Measurements from ENCODE around the gene DCXR.
A peak's percentile ranks its signal among the peaks of the same experiment; 100 is the strongest.

The DCXR gene

DNA sequence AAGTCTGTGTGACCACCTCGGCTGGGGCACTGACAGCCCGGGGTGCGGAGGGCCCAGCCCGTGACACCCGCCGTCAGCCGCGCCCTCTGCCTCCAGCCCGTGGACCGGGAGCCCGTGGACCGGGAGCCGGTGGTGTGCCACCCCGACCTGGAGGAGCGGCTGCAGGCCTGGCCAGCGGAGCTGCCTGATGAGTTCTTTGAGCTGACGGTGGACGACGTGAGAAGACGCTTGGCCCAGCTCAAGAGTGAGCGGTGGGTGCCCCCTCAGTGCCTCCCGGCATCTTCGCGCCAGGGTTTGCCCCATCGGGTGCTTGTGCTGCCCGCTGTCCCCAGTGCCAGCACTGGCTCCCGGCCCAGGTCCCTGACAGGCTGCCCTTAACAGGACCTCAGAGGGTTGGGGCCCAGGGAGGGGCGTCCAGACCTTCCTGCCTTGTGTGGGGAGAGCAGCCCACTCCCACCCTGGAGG lies 28.5 kb downstream of the DCXR start:
- DNase-seq = no peak

DNA sequence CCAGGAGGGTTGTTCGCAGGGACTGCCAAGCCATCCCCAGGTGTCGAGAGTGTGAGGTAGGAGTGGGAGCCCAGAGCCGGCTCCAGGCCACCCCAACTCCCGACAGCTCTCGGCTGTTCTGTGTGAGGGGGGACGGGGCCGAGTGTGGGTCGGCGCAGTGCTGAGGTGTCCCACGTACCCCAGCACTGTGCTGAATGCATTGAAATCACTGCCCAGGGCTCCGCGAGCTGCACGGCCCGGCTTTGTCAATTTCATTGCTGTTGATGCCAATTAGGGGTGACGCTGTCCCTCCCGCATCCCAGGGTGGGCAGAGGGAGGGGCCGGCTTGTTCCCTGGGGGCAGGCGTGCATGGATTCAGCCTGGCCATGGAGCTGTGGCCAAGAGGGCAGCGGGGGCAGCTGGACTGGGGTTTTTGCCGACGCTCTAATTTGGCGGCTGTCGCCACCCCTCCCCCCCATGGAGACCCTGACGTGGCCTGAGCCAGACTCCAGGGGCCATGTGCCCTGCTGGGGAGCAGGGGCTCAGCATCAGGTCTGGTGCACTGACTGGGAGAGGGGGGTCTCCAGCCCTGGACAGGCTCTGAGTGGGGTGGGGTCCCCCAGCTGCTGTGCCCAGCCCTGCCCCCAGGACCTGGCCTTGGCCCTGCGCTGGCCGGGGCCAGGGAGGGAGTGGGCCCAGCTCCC lies 29.1 kb downstream of the DCXR start:
- DNase-seq = no peak

DNA sequence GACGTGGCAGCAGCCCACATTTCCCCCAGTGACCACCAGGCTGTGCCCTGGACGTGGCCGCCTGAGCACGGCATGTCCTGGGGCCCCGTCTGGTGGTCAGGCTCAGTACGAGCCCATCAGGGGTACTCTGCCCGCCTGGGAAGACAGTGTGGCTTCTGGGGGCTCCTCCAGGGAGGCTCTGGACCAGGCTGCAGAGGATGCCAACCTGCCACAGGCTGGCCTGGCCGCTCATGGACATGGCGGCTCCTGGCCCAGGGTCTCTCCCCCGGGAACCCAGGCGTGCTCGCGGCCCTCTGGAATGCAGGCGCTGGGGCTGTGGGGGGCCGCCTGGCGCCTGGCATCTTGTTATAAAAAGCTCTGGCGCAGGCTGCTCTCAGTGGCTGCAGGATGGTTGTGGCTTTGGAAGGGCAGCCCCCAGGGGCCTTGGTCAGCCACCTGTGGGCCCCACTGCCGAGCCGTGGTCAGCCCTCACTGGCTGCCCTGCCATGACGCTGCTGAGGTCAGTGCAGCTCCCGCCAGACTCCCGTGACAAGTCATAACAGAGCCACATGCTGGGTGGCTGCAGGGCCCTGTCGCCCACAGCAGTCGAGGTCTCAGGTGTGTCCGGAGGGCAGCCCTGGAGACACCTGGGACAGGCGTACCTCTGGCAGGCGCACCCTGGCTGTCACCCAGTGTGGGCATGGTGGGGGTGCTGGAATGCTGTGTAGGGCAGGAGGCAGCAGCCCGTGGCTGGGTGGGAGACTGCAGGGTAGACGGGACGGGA lies 29.8 kb downstream of the DCXR start:
- DNase-seq = no peak

DNA sequence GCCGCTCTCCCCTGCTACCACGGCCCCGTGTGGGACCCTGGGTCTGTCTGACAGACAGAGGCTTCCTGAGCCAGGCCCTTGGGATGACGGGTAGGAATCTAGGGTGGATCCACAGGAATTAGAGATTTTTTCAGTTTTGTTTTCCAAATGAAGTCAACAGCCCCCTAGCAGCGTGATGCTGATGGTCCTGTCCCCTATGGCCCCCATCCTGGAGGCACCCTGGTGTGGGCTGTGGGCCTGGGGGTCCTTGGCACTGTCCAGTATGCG lies 30.3 kb downstream of the DCXR start:
- no peak for DNase-seq

DNA sequence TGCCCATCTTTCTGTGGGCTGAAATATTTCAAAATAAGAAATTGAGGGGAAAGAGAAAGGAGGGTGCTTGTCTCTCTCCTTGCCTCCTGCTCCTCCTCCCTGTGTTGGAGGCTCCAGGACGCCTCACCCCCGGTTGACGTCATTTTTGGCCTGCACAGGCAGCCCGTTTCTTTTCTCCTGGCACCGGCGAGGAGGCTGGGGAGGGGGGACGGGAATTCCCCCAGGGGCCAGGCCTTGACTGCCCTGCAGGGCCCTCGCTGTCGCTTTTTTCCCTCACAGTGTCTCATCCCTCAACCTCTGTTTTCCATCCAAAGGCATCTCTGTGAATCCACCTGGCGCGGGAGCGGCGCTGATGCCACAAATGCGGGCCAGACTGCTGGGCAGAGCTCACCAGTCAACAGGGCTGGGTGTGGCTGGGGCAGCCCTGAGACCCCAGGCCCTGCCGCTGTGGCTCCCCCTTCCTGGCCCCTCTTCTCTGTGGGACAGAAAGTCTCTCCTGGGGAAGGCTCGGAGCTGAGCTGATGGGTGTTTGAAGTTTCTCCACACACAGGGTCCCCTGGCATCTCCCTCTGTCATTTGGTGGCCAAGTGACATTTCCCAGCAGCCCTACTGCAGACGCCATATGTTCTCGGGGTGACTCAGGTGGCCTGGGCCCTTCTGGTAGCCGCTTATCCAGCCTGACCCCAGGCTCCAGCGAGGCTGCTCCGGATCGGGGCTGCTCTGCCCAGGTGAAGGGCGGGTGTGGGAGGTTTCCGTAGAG lies 30.8 kb downstream of the DCXR start:
- no peak for DNase-seq

DNA sequence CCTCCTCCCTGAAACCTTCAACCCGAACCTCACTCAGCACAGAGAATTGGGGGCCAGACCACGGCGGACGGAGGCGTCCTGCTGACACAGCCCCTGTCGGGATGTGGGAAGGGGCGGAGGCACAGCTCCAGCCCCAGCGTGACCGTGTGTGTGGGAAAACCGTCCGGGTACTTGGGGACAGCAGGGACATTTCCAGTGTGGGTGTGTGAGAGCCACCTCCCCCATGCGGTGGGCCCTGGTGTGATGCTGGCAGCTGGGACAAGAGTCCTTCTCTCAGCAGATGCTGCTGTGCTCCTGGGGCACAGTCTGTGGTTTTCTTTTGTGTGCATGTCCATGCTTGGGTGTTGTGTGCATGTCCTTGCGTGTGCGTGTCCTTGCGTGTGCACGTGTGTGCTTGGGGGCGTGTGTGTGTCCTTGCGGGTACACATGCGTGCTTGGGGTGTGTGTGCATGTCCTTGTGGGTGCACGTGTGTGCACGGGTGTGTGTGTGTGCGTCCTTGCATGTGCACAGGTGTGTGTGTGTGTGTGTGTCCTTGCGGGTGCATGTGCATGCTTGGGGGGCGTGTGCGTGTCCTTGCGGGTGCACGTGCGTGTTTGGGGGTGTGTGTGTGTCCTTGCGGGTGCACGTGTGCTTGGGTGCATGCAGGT lies 31.7 kb downstream of the DCXR start:
- no peak for DNase-seq

DNA sequence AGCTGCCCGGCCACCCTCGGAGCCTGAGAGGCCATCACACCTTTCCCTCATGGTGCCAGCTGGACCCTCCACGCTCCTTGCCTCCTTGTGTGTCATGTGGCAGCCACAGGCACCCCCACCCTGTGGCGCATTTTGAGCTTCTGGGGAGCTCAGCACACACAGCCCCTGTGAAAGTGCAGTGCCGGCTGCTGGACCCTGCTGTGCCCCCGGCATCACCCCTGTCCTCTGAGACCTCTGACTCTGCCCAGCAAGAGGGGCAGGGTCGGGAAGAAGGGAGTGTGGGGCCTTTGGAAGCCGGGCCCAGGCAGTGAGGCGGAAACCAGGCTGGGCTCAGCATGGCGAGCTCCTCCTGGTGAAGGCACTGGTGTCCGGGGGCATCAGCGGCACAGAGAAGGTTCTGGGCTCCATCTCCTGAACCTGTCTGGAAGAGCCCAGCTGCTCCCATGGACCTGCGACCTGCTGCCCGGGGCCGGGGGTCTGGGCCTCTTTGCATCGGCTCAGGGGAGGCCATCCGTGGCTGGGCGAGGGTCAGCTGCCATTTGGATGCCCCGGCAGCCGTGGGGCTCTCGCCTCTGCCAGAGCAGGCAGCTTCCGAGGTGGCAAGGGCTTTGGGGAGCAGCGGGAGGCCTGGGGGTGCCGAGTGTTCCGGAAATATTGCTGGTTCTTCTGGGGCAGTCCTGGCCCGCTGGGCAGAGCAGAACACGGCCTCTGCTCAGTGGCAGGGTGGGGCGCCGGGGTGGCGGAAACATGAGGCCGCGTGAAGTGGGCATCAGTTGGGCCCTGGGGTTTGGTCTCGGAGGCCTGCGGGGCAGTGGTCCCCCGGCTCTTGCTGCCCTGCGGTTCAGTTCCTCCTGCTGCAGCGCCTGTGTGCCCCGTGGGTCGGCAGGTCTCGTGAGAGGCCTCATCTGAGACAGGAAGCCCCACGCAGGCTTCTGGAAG lies 32.7 kb downstream of the DCXR start:
- DNase-seq = no peak

DNA sequence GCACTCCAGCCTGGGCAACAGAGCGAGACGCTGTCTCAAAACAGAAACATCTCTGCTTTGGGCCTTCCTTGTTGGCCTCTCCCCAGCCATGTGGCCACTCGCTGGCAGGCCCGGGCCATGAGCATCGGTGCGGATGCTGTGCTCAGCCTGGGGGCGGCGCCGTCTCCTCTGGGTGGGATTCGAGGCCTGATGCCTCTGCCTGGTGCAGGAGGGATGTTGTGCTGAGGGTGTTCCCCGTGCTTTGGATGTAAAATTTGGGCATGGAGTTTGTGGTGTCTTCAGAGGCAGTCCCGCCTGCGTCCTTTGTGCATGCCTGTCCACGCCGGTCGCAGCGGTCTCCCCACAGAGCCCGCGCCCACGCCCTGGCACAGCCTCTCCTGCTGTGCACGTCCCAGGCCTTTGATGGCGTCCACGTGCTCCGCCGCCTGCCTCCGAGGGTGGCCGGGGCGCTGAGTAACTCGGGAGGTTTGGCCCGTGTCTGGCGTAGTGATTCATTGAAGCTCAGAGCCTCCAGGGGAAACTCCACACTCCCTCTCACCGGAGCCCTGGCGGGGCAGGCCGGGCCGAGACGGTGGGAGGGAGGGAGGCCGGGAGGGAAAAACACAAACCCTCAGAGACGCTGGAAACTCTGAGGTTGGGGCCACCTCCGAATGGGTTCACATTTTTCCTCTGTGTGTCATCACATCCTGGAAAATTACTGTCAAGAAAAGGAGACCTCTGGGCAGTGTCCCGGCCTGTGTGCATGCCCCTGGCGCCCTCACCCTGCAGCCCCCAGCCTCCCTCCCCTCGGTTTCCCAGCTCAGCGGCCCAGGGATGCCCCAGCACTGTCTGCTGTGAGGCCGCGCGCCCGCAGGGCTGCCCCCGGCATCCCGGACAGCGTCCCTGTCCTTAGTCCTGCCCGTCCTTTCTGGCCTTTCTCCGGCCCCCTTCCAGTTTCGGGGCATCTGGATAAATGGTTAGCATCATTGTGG lies 33.8 kb downstream of the DCXR start:
- DNase-seq = peak; percentile 28

DNA sequence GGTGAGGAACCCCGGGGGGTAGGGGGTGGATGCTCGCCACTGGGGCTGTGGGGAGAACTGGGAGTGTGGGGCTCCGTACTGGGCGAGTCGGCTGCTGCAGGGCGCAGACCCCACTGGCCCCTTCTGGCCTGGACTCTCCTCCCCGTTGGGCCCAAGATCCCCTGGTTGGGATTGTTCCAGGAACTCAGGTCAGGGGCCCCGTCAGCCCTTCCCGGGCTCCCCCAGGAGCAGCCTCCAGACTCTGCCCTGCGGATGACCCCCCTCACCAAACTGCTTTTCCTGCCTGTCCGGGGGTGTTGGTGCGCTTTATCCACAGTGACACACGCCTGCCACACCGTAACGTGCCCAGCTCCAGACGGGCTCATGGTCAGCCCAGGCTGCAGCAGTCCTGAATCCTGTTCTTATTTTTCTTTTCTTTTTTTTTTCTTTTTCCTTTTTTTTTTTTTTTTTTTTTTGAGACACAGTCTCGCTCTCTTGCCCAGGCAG lies 35.9 kb downstream of the DCXR start:
- no peak for DNase-seq

DNA sequence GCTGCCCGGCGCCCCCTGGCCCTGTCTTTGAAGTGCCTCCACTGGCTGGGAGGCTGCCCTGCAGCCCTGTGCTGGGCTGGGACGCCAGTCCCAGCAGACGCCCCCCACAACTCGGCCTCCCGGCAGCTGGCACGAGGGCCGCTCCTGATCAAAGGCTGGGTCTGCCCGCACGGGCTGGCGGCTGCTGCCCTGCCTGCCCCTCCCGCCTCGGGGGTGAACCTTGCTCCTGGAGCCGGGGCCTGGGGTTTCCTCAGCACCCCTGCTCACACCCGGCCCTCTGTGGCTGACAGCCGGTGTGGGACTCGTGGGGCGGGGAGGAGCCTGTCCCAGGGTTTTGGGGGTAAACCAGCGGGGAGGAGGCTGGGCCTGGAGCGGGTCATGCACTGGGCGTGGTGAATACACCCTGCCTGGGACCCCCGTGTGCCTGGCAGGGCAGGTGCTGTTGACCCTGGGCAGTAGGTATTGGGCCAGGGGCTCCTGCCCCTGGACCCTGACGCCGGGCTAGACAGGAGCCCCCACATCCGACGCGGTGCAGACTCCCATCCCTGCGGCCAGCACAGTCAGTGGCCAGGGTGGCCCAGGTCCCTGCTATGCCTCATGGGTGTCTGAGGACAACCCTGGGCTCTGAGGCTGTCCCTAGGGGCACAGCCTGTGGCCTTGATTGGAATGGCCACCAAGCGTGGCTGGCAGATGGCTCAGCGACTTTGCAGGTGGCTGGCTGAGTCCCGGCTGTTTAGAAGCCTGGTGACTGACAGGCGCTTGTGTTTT lies 36.5 kb downstream of the DCXR start:
- no peak for DNase-seq

DNA sequence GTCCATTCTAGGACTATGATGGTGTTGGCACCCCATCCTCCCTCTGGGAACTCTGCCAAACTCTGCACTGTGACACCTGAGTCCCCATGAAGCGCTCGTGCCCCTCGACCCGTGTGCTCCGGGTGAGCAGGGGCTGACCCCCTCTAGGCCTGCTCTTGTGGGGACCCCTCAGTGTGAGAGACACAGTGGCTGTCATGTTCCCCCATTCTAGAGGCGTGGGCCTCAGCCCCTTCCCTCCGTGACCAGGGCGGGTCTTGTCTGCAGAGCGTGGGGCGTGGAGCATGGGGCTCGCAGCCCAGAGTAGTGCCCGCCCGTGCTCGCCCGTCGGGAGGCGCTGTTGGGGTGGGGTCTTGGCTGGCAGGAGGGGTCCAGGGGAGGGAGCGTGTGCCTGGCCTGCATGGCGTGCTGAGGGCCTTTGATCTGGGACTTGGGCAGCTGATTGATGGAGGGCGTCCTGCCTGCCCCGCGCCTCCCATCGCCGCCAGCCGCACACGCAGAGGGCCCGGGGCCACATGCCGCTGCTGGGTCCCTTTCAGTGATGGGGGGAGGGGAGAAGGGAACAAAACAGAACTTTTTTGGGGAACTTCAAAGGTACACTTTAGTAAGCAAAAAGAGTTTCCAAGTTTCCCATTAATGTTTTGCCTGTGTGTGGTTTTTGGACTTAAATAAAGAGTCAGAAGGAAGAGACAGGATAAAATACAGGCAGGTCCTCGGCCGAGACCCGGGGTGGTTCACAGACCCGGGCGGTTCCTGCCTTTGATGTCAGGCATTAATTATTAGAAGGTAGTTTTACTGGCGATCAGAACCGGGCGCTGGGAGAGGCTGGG lies 37.3 kb downstream of the DCXR start:
- DNase-seq = no peak

DNA sequence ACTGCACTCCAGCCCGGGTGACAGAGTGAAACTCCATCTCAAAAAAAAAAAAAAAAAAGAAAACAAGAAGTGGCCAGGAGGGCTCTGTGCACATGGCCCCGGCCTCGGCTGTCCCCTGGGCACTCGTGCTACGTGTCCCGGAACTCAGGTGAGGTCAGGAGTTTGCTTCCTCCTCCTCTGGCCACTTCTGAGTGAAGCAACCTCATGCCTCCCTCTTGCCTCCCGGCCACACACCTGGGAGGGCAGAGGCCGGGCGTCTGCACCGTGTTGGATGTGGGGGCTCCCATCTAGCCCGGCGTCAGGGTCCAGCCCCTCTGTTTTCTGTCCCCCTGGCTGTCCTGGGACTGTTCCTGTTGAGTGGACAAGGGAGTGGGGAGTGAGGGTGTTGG lies 37.9 kb downstream of the DCXR start:
- DNase-seq = no peak

DNA sequence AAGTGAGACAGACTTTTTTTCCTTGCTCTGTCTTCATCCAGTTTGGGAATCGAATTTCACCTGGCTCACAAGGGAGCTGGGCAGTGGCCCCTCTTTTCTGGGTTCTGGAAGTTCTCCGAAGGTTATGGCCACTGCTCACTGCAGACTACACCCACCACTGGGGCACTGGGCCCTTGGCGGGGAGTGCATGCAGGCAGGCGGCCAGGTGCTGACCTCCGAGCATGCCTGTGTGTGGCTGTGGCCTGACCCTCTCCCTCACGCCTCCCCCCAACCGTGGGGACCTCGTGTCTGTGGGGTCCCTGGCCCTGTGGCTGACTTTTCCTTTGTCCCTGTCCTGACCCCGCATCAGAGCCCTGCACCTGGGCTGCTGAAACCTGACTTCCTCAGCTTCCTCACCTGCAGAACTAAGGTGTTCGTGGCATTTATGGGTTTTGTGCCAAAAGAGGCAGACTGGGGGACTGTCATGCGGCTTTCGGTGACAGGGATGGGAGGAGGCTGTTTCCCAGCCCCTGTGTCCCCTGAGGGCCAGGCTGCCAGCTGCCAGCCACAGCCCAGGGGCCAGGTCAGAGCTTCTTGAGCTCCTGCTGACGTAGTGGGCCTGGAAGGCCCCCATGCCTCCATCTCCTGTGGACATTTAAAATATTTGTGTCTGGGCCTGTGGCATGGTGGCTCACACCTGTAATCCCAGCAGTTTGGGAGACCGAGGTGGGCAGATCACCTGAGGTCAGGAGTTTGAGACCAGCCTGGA lies 38.6 kb downstream of the DCXR start:
- no peak for DNase-seq

DNA sequence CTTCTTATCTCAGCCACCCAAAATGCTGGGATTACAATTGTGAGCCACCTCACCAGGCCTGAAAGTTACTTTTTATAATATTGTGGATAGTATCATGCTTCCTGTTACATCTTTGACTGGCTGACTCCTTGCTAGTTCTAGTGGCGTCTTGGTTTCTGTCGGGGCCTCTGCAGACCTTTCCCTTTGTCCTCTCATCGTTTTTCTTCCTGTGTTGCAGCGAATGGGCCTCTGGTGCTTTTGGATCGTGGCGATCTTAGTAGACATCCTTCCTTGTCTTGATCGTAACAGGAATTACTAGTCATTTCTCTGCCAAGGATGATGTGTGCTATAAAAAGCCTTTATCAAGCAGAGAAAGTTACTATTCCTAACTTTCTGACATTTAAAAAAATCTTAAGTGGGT lies 39.3 kb downstream of the DCXR start:
- no peak for DNase-seq

DNA sequence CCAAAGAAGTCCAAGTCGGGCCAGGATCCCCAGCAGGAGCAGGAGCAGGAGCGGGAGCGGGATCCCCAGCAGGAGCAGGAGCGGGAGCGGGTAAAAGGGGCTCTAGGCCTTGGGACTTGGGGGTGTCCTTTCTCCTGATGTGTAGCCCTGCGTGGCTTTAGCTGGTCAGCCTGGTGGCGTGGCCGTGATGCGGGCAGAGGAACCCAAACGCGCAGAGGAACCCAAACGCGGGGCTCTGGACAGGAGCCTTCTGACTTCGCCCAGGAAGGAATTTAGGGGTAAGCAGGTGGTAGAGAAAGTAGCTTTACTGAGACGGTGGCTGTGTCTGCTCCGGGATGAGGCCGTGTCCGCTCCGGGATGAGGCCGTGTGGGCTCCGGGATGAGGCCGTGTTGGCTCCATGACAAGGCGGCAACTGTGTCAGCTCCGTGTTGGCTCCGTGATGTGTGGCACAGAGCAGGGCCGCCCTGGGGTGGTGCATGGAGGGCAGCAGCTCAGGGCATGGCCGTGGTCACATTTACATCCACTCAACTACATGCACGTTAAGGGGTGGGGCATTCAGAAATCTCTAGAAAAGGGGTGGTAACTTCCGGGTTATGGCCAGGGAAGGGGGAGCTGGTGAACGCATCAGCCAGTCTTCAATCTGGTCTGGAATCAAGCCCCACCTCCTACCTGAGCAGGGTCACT lies 40.6 kb downstream of the DCXR start:
- no peak for DNase-seq

DNA sequence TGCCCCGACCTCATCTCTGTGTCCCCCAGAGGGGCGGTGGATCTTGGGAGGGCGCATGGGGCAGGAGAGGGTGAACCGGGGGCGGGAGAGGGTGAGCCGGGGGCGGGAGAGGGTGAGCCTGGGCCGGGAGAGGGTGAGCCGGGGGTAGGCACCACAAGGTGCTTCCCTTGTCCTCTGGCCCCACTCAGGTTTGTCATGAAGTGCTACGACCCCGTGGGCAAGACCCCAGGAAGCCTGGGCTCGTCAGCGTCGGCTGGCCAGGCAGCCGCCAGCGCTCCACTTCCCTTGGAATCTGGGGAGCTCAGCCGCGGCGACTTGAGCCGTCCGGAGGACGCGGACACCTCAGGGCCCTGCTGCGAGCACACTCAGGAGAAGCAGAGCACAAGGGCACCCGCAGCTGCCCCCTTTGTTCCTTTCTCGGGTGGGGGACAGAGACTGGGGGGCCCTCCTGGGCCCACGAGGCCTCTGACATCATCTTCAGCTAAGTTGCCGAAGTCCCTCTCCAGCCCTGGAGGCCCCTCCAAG lies 41.2 kb downstream of the DCXR start:
- DNase-seq = no peak

DNA sequence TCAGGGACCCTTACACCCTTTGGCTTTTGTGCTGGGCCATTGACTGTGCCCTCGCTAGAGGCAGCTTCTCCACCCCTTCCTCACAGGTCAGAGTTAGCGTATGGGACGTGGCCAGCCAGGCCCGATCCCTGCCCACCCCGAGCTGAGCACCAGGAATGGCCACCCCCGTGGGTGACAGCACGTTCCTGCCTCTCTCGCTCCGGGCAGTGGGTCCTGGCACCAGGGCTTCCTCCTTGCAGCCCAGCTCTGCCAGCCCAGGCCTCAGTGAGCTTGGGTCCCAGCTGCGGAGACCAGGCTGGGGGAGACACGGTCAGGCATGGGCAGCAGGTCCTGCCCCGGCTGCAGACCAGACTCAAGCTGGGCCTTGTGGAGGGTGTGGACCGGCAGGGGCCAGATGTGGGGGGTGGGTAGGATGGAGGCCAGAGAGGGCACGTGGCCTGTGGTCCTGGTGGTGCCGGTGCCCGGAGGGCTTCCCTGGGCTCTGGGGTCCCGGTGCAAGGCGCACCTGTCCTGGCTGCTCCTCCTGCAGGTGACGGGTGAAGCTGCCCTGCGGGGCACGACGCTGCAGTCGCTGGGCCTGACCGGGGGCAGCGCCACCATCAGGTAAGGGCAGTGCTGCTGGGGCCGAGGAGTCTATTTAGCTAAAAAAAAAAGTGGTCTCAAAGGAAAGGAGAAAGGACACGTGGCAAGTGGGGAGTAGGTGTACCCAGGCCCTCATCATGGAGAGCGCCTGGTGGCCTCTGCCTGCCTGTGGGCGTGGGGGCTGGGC lies 41.9 kb downstream of the DCXR start:
- DNase-seq = no peak

All from stimulated activated CD4-positive, alpha-beta T cell treated with anti-CD3 and anti-CD28 coated beads, Interleukin-1b, Interleukin-23, amount 100 ng/mL, for 48 hours (primary cell).